Suprapubic skin (tissue), 4 donors: ENCODE results near the gene MAP2. TPM values are rescaled to one million over a fixed set of nuclear protein-coding genes. Genes with fewer than 3 reads are reported as not detected.

Source experiments
- DNase-seq, 2 donors: peaks; one replicate each; pipeline ENCODE4 v3.0.0-alpha.2; 2019; ENCODE audit warnings: low spot score in 2 of 2
- H3K27ac ChIP-seq: fragments of 200-600 bp; sonication (generic); one replicate; pipeline ENCODE4 v1.5.1; 2019
- H3K27me3 ChIP-seq: fragments of 200-600 bp; sonication (generic); one replicate; pipeline ENCODE4 v1.5.1; 2019
- H3K36me3 ChIP-seq: fragments of 200-600 bp; sonication (generic); one replicate; pipeline ENCODE4 v1.5.1; 2019
- H3K4me1 ChIP-seq: fragments of 200-600 bp; sonication (generic); one replicate; pipeline ENCODE4 v1.5.1; 2019
- H3K4me3 ChIP-seq: fragments of 200-600 bp; sonication (generic); one replicate; pipeline ENCODE4 v1.5.1; 2019; ENCODE audit warnings: mild to moderate bottlenecking
- H3K9me3 ChIP-seq: fragments of 200-600 bp; sonication (generic); one replicate; pipeline ENCODE4 v1.5.1; 2019
- EP300 ChIP-seq: sonication (generic); formaldehyde crosslinking; IDR thresholded peaks from one replicate; pipeline ENCODE4 v1.6.1; 2017; ENCODE audit warnings: antibody characterized with exemption
- POLR2A ChIP-seq, 2 donors: fragments of 450-650 bp; IDR thresholded peaks; one replicate each; pipeline ENCODE4 v1.6.1; 2017; ENCODE audit warnings: antibody characterized with exemption in 2 of 2, mild to moderate bottlenecking in 2 of 2, moderate library complexity in 2 of 2
- POLR2AphosphoS5 ChIP-seq, 3 donors: sonication (generic); formaldehyde crosslinking; IDR thresholded peaks; one replicate each; pipeline ENCODE4 v1.6.1; 2017; ENCODE audit warnings: antibody characterized with exemption in 3 of 3
- WGBS: methylation state at CpG from one replicate; pipeline ENCODE4 v1.1.5; 2018; 5-methylcytosine and 5-hydroxymethylcytosine counted together
- total RNA-seq, 4 donors: library from RNA; depleted of rRNA; stranded (reverse); fragments of >200 nt; gene quantifications; one replicate each; pipeline ENCODE4 v1.1.0, GENCODE V29; 2016
- TF ChIP-seq, protein P1 (sequence below), 2 donors: fragments of 200-600 bp in 1 of 2; fragments of 450-650 bp in 1 of 2; sonication (generic) in 1 of 2; IDR thresholded peaks; one replicate each; pipeline ENCODE4 v1.5.1; 2016 to 2019; ENCODE audit warnings: antibody characterized with exemption in 2 of 2, mild to moderate bottlenecking in 1 of 2, moderate library complexity in 1 of 2

Gene MAP2
- total RNA-seq, 4 donors from 2014 or later = 42.0 to 54.5 (median 47.1) TPM

DNA sequence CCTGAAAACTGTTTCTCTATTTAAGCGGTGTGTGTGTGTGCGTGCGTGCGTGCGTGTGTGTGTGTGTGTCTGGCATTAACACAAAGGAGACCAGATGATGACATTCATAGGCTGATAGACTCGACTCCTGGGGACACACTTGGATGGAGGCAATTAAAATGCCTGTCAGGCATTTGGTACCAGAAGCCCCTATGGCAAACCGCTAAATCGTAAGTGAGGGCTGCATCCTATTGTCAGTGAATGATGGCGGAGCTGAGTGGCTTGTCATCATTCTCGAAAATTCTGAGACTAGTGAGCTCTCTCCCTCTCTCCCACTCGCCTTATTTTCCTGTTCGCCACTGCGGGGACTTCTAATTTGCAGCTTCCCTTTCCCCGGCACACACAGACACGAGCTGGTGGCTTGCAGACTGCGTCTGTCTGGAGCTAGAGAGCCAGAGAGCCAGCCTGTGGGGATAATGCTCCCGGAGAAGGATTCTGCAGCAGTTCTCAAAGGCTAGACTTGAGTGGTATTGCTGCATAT lies 155.4 kb downstream of the MAP2 start:
- Histone ChIP-seq H3K9me3 (no peaks in the 10 kb centered on the region), H3K4me1 (no peaks in the 10 kb centered on the region), H3K36me3 (no peaks in the 10 kb centered on the region), H3K27me3 (no peaks in the 10 kb centered on the region), H3K4me3 (peak overlapping the region; percentile 32), H3K27ac (no peak overlapping the region)
- no peak for DNase-seq
- TF ChIP-seq POLR2AphosphoS5 (IDR thresholded peaks at IDR 0.05) (no peak), EP300 (no peak), POLR2A (IDR thresholded peaks at IDR 0.05) (no peak)
- TF ChIP-seq, protein P1, sequence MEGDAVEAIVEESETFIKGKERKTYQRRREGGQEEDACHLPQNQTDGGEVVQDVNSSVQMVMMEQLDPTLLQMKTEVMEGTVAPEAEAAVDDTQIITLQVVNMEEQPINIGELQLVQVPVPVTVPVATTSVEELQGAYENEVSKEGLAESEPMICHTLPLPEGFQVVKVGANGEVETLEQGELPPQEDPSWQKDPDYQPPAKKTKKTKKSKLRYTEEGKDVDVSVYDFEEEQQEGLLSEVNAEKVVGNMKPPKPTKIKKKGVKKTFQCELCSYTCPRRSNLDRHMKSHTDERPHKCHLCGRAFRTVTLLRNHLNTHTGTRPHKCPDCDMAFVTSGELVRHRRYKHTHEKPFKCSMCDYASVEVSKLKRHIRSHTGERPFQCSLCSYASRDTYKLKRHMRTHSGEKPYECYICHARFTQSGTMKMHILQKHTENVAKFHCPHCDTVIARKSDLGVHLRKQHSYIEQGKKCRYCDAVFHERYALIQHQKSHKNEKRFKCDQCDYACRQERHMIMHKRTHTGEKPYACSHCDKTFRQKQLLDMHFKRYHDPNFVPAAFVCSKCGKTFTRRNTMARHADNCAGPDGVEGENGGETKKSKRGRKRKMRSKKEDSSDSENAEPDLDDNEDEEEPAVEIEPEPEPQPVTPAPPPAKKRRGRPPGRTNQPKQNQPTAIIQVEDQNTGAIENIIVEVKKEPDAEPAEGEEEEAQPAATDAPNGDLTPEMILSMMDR (IDR thresholded peaks at IDR 0.05) = no peak
- 57% methylated on average over 17 of the region's 17 CpGs for WGBS

DNA sequence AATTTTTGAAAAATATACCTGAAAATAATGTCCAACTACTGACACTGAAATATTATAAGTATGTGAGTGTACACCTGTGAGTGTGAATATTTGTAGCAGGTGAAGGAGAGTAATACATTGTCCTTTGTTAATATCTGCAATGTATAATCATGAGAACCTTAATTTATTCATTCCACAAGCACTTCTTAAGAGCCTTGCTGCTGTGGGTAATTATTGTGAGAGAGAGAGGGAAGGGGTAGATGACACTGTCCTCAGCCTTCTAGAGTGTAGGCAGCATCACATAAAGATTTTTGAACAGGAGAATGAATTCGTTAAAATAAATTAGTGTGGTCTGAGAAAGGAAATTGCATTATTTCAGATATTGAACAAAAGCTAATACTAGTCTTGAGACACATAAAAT lies 157.2 kb downstream of the MAP2 start:
- Histone ChIP-seq H3K36me3 (no peaks in the 10 kb centered on the region), H3K27ac (no peak overlapping the region), H3K9me3 (no peaks in the 10 kb centered on the region), H3K4me1 (no peaks in the 10 kb centered on the region), H3K4me3 (no peak overlapping the region), H3K27me3 (no peaks in the 10 kb centered on the region)
- 94% methylated on average over 1 of the region's 1 CpG for WGBS
- TF ChIP-seq POLR2AphosphoS5 (IDR thresholded peaks at IDR 0.05) = no peak
- TF ChIP-seq, protein P1 (IDR thresholded peaks at IDR 0.05) = no peak
- TF ChIP-seq POLR2A (IDR thresholded peaks at IDR 0.05) = no peak
- no peak for TF ChIP-seq EP300
- no peak for DNase-seq

DNA sequence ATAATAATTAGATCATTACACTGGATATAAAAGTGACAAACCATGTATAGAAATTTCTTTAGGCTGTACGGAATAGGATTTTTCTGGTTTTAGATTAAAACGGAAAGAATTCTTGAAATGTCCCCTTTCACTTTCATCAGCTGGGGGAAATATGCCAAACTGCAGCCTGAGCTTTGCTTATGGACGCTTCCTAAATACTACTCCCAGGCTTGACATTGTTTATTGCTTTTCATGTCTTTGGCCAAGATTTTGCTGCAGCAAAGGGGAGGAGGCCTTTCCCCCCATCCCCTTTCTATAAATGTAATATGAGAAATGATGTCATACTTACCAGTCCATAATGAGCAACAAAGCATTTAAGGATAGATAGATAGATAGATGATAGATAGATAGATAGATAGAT lies 158.4 kb downstream of the MAP2 start:
- WGBS = 79% methylated on average over 3 of the region's 3 CpGs
- Histone ChIP-seq H3K4me3 (no peak overlapping the region), H3K4me1 (no peaks in the 10 kb centered on the region), H3K27me3 (no peaks in the 10 kb centered on the region), H3K9me3 (no peaks in the 10 kb centered on the region), H3K36me3 (no peaks in the 10 kb centered on the region), H3K27ac (no peak overlapping the region)
- no peak for TF ChIP-seq POLR2A (IDR thresholded peaks at IDR 0.05)
- TF ChIP-seq POLR2AphosphoS5 (IDR thresholded peaks at IDR 0.05) = no peak
- no peak for TF ChIP-seq EP300
- TF ChIP-seq, protein P1 (IDR thresholded peaks at IDR 0.05) = no peak
- DNase-seq = no peak

DNA sequence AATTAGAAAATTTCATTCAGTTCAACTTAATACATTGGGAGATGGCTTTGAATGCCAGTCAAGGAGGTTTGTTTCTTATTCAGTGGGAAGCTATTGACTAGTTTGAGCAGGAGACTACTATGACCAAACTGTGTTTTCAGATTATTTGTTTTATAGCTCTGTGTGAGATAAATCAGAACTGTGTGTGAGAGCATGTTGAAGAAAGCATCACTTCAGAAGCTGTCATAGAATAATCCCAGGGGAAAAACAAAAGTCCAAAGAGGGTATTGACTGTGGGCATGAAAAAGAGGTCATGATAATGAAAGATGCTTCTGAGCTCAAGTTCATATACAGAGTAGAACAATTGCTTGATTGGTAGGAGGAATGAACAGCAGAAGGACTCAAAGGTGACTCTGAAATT lies 160.6 kb downstream of the MAP2 start:
- H3K27me3 ChIP-seq = no peaks in the 10 kb centered on the region
- no peak overlapping the region for H3K4me3 ChIP-seq
- H3K9me3 ChIP-seq = no peaks in the 10 kb centered on the region
- no peaks in the 10 kb centered on the region for H3K4me1 ChIP-seq
- no peaks in the 10 kb centered on the region for H3K36me3 ChIP-seq
- H3K27ac ChIP-seq = no peak overlapping the region
- no peak for DNase-seq
- TF ChIP-seq, protein P1 (IDR thresholded peaks at IDR 0.05) = no peak

DNA sequence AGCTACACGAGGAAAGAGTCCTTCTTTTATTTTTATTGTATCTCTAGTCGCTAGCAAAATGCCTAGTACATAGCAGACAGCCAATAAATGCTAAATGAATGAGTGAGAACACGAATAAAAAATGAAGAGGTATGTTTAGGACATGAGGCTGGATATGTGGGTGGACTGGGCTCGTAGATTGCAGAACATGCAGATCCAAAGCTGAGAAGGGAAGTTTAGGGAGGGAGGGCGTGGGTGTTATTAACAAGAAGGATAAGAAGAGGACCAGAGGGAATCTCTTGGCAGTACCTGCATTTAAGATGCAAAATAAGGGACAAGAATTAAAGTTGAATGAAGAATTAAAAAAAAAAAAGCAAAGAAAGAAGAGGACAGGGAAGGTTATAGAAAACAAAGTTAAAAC lies 161.1 kb downstream of the MAP2 start:
- Histone ChIP-seq H3K27ac (no peak overlapping the region), H3K4me3 (no peak overlapping the region), H3K27me3 (no peaks in the 10 kb centered on the region), H3K4me1 (no peaks in the 10 kb centered on the region), H3K36me3 (no peaks in the 10 kb centered on the region), H3K9me3 (no peaks in the 10 kb centered on the region)
- 75% methylated on average over 5 of the region's 5 CpGs for WGBS
- DNase-seq = no peak
- TF ChIP-seq POLR2A (IDR thresholded peaks at IDR 0.05) = no peak
- TF ChIP-seq EP300 = no peak
- TF ChIP-seq, protein P1 (IDR thresholded peaks at IDR 0.05) = no peak
- TF ChIP-seq POLR2AphosphoS5 (IDR thresholded peaks at IDR 0.05) = no peak
